Activated CD4-positive, CD25-positive, alpha-beta regulatory T cell treated with anti-CD3 and anti-CD28 coated beads, Interleukin-2, amount 50 U/mL, for 24 hours (primary cell): Measurements from ENCODE around the gene RCL1.
"Not testable (repeated sequence)": the region's sequence is repeated elsewhere in the genome, so short reads cannot be mapped to it uniquely, and the experiment has no call there.

Experiments used
- ATAC-seq, 2 donors: fragments of 150-1000 bp; cut with Tn5 transposase; one replicate each; pipeline ENCODE4 v1.10.0; 2021; ENCODE audit warnings: mild to moderate bottlenecking in 1 of 2, moderate library complexity in 1 of 2

Gene RCL1

DNA sequence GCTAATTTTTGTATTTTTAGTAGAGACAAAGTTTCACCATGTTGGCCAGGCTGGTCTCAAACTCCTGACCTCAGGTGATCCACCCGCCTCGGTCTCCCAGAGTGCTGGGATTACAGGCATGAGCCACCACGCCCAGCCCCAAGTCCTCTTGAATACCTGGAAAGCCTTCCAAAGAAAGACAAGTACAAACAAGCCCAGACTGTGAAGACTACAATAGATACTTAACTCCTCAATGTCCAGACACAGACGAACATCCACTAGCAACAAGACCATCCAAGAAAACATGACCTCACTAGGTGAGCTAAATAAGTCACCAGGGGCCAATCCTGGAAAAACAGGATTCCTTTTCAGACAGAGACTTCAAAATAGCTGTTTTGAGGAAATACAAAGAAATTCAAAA, 9.6 kb upstream of the RCL1 start:
- ATAC-seq, result not testable (repeated sequence)

DNA sequence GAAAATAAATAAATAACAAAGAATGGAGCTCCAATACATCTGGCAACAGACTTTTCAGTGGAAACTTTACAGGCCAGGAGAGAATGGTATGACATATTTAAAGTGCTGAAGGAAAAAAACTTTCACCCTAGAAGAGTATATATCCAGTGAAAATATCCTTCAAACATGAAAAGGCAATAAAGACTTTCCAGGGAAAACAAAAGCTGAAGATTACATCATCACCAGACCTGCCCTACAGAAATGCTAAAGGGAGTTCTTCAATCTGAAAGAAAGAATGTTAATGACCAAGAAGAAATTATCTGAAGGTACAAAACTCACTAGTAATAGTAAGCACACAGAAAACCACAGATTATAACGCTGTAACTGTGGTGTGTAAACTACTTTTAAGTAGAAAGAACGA, 8.3 kb upstream of the RCL1 start:
- ATAC-seq, result no peak

DNA sequence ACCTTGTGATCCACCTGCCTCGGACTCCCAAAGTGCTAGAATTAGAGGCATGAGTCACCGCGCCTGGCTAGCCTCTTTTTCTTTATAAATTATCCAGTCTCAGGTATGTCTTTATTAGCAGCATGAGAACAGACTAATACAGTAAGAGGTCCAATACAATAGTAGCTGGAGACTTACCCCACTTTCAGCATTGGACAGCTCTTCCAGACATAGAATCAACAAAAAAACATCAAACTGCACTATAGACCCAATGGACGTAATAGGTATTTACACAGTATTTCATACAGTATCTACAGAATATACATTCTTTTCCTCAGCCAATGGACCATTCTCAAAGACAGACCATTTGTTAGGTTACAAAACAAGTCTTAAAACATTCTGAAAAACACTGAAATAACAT, 6.1 kb upstream of the RCL1 start:
- ATAC-seq, result no peak

DNA sequence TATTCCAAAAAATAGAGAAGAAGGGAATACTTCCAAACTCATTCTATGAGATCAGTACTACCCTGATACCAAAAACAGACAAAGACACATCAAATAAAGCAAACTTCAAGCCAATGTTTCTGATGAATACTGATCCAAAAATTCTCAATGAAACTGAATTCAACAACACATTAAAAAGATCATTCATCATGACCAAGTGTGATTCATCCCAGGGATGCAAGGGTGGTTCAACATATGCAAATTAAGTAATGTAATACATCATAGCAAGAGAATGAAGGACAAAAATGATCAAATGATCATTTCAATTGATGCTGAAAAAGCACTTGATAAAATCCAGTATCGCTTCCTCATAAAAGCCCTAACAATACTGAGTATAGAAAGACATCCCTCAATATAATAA, 4.9 kb upstream of the RCL1 start:
- ATAC-seq, result no peak

DNA sequence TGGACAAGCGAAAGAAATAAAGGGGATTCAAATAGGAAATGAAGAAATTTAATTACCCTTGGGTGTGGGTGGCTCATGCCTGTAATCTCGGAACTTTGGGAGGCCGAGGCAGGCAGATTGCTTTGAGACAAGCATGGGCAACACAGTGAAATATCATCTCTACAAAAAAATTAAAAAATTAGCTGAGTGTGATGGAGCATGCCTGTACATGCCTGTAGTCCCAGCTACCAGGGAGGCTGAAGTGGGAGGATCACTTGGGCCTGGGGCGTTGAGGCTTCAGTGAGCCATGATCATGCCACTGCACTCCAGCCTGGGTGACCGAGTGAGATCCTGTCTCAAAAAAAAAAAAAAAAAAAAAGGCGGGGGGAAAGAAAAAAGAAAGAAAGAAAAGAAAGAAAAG, 4.0 kb upstream of the RCL1 start:
- no peak for ATAC-seq

DNA sequence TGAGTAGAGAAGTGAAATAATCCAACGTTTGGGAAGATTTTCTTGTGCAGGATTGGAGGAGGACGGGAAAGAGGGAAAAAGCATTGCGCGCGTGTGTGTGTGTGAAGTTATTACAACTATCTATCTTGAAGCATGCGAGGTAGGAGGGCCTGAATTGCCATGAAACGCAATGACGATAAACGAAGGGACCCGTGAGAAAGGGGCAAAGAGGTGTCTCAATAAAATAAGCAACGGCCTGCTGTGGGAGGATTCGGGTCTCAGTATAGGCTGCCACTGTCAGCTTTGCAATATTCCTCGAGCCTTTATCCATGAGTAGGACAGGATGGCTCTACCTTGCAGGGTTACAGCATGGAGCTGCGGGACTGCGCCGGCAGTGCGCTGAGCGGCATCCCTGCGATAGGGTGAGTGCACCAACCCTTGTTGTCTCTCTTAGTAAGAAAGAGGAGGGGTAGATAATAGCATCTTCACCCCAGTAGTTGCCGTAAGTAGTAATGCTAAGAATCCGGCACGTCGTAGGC, 631 bp upstream of the RCL1 start:
- ATAC-seq, result peak; percentile 22 to 29

DNA sequence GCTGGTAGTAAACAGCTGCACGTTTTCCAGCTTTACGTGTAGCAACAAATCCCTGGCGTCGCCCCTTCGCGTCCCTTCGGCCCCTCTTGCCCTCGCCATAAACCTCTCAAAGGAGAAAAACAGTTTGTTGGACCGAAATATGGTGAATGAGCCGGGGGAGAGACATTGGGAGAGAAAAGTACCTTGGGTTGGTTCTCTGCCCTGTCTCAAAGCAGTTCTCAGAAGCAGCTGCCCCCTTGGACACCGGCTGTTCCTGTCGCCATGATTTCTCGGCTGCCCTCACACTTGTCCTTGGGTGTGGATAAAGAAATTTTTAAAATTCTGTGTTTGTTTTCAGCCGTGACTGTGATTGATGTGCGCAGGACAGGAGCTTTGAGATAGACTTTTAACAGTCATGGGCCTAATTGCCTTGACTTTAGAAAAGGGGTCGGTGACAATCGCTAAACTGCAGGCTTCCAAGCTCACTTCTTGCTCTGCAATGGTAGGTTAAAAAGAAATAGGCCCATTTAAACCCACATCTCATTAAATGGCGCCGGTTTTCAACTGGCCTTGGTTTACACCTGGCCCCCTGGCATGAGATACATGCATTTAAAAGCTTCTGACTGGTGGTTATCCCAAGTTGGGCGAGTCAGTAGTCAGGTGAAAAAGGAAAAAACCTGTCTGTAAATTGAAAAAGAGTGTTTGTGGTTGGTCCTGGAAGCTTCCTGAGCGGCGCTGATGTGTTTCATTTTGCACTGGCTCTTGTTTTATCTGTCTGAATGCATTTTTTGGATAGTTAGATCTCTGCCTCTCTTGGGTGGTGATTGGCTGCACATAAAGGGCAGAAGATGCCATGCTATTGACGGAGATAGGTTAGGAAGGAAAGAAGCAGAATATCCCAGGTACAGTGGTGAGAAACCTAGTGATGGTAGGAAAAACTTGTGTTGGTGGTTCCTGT, 983 bp downstream of the RCL1 start:
- ATAC-seq, result no peak

DNA sequence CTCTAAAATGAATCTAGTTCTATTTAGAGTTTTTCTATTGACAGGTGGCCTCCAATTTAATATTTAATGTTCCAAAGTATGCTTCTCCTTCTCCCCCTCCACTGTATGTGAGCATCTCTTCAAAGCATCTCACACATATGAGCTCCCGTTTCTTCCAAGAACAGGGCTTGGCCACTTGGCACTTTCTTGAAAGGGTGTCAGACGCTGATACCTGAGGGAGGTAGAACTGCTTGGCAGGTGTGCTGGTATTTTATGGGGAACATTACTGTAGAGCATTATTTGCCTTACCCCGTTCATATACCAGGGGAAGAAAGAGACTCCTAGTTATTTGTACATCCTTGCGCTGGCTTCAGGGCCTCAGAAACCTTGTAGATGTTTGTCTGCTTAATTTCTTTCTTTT, 1.9 kb downstream of the RCL1 start:
- no peak for ATAC-seq

DNA sequence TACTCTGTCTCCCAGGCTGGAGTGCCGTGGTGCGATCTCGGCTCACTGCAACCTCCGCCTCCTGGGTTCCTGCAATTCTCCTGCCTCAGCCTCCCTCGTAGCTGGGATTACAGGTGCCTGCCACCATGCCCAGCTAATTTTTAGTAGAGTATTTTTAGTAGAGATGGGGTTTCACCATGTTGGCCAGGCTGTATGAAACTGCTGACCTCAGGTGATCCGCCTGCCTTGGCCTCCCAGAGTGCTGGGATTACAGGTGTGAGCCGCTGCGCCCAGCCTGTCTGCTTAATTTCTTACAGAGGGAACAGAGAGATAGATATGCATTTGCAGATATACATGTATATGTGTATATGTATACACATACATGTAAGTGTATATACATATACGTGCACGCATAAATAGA, 2.4 kb downstream of the RCL1 start:
- not testable (repeated sequence) for ATAC-seq

DNA sequence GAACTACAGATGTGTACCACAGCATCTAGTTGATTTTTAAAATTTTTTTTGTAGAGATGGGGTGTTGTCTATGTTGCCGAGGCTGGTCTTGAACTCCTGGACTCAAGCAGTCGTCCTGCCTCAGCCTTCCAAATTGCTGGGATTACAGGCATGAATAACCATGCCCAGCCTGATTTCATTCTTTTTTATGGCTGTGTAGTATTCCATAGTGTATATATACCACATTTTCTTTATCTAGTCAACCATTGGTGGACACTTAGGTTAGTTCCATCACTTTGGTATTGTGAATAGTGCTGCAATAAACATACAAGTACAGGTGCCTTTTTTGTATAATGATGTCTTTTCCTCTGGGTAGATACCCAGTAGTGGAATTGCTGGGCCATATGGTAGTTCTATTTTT, 3.8 kb downstream of the RCL1 start:
- ATAC-seq, result no peak

DNA sequence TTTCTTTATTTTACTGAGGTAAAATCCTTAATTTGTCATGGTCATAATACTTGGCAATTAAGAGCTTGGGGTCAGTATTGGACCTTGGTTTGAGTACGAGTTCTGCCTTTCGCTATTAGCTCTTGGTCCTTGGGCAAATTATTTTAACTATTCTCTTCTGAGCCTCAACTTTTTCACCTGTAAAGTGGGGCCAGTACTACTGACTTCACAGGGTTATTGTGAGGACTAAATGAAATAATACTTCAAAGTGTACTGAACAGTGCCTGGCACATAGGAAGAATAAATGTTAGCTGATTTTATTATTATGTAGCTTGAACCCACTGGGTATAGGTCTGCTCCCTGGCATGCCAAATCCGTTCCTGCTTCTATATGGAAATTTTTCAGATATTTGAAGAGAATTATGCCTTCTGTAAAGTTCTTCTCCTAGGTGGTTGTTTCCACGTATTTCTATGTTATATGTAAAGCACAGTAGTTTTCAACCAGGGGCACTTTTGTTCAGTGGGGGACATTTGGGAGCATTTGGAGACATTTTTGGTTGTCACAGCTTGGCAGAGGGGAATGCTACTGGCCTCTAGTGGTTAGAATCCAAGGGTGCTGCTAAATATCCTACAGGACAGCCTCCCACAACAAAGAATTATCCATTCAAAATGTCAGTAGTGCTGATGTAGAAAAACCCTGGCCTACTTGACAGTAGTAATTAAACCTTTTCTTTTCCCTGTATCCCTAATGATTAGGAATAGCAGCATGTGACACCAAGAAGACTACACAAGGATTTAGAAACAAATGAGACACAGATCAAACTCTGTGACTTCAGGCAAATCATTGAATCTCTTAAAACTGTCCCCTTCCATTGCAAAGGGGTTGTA, 4.5 kb downstream of the RCL1 start:
- no peak for ATAC-seq

DNA sequence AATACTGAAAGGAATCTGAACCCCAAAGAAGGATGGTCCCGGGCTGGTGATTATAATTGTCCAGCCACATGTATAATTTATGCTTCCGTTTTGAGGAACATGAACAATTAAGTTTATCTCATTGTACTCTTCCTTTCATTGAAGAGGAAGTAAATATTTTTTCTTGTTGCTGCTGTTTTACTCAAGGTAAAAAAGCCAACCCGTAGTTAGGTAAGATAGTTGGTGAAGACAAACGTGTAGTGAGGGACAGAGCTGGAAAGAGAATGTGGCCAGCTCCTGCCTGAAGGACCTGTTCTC, 5.1 kb downstream of the RCL1 start:
- no peak for ATAC-seq

DNA sequence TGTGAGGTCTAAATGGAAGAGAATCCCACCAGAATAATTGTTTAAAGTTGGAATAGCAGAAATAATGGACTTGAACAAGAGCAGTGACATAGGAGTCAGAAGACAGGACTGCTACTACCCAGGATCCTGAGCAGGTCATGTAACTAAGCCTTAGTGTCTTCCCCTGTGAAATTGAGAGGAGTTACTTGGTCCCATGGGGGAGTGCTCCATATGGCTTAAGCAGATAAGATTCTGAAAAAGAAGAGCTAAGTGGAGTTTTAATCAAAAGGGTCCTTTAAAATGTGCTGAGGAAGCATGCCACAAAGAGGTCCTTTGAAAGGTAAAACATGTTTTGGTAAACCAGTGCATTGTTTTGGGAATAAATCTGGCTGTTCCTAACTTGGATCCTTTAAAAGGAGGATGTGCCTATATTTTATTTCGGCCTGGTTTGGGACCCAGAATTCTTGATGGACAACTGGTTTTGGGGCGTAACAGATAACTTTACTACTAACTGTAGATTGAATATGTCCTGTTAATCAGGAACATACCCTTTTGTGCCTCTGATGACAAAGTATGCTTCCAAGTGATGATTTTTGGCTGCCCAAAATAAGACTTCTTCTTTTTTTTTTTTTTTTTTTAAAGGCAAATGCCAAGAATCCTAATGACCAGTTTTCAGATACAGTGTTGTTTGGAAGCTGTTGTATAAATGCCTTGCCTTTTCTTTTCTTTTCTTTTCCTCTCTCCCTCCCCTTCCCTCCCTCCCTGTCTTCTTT, 5.7 kb downstream of the RCL1 start:
- ATAC-seq, result no peak

DNA sequence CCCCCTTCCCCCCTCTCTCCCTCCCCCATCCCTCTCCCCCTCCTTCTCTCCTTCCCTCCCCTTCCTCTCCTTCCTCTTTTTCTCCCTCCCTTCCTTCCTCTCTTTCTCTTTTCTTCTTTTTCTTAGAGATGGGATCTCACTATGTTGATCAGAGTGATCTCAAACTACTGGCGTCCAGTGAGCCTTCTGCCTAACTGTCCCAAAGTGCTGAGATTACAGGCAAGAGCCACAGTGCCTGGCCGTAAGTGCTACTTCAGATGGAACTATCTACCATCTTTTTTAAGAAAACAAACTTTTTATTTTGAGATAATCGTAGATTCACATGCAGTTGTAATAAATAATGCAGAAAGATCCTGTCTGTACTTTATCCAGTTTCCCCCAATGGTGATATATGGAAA, 6.3 kb downstream of the RCL1 start:
- no peak for ATAC-seq

DNA sequence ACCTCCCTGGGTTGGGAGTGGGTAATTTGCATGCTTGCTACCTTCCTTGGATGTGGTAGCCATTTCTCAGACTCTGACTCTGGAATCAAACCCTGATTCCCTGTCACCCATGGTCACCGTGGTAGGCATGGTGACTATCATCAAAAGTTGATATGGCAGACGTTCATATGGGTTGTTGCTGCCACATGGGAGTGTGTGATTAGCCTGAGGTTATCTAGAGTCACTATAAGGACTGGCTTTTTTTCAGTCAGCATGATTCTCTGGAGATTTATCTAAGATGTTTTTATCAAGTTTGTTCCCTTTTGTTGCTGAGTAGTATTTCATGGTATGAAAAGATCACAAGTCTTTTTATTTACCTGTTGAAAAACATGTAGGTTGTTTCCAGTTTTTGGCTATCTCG, 7.0 kb downstream of the RCL1 start:
- no peak for ATAC-seq

DNA sequence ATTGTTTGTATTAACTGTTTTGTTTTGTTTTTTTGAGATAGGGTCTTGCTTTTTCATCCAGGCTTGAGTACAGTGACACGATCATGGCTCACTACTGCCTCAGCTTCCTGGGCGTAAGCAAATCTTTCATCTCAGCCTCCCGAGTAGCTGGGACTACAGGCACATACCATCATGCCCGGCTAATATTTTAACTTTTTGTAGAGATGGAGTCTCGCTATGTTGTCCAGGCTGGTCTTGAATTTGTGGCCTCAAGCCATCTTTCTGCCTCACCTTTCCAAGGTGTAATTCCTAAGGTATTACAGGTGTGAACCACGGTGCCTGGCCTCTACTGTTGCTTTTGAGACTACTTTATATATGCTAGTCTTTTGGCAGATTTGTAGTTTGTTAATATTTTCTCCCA, 8.4 kb downstream of the RCL1 start:
- no peak for ATAC-seq

DNA sequence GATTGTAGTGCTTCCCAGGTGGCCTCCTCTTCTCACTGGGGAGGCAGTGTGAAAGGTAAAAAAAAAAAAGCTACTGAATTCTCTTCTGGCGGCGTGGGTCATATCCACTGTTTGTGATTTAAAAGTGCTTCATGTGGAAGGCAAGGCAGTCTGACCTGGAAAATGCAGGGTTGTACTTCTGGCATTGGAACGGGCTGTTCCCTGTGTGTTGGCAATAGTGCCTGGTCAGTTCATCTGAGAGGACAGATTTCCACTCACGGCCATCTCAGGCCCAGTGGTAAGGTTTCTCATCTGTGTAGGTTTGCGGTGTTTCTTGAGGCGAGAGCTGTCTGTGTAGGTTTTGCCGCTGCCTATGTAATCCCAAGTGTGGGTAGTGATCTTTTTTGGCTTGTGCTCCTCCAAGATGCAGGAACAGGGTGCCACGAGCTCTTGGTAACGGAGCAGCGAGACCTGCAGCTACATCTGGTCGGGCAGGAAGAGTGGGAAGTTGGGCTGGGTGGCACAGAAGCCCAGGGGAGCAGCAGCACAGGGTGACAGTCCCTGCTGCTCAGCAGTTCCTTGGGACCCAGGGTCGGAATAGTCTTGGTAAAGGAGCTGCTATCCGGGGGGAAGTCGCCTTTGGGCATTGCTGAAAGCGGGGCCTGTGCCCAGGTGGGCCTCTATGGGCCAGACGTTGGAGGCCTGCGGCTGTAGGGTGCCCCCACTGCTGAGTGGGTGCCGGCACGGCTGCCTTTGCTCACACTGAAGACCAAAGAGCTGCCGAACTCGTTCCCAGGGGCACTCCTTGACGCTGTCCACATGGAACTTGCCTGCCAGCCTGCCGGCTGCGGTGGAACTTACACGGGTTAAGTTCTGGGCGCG, 11.2 kb downstream of the RCL1 start:
- ATAC-seq, result no peak

DNA sequence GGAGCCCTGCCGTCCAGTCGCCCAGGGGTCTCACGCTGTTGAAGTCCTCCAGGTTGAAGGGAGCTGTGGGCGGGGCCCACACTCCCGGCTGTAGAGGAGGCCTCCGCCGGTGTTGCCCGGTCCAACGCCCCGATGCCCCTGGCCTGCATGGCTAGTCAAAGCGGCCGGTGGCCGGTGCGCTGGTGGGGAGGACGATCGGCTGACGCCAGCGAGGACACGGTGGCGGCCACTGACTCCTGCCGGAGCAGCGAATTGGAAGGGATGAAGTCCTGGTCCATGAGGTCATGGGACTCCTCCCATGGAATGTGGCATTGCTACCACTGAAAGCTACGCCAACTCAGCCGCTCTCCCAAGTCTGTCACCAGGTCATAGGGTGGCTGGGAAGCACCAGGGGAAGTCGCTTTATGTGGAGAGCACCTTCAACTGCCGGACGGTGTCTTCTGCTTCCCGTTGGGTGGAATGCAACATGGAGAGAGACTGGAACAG, 11.8 kb downstream of the RCL1 start:
- no peak for ATAC-seq

DNA sequence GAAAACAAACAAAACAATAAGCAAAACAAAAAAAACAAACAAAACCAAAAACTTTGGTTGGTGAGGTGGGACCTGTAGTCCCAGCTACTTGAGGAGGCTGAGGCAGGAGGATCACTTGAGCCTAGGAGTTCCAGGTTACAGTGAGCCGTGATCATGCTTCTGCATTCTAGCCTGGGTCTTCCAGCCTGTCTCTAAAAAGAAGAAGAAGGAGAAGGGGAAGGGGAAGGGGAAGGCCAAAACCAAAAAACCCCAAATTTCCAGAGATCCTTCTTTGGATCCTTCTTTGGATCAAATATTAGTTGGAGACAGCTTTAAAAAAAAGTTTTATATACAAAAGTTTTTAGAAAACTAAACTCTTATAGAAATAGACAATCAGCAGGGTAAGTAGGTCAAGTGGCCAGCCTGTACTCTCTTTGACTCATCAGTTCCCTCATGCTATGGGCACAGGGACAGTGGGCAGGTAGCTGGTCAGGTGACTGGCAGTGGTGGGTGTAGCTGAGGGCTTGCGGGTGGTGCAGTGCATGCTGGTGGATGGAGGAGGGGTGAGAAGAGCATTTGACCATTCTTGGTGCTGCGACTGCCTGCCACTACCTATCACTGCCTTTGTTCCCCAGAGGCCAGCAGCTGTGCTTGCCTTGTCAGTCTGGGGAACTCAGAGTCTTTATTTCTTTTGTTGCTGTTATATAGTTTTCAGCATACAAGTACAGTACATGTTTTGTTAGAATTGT, 12.6 kb downstream of the RCL1 start:
- no peak for ATAC-seq

DNA sequence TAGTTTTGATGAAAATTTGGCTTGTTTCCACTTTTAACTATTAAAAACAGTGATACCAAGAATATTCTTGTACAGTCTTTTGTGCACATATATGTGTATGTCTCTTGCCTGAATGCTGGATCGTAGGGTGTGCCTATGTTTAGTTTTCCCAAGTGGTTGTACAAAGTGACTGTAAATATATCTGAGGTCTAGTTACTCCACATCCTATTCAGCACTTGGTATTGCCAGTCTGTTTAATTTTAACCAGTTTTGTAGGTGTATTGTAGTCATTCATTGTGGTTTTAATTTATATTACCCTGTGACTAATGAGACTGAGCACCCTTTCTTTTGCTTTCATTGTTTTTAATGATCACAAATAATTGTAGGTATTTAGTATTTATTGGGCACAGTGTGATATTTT, 17.8 kb downstream of the RCL1 start:
- peak in 1 of 2 donors; percentile 49 for ATAC-seq

DNA sequence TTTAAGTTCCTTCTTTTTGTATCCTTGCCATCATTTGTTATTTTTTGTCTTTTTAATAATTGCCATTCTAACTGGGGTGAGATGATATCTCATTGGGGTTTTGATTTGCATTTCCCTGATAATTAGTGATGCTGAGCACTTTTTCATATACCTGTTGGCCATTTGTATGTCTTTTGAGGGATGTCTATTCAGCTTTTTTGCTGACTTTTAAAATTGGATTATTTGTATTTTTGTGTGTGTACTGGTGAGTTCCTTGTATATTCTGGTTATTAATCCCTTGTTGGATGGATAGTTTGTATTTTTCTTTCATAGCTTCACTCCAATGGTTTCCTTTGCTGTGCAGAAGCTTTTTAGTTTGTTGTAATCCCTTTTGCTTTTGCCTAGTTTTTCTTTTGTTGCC, 19.1 kb downstream of the RCL1 start:
- ATAC-seq, result no peak
